HG03378 (cell line): ENCODE results near the gene PAPPA.

Experiments
- ATAC-seq: cut with Tn5 transposase; IDR thresholded peaks from one replicate; pipeline ENCODE4 v1.9.1; 2021; ENCODE audit warnings: mild to moderate bottlenecking, moderate library complexity; ENCODE audit not compliant: unreplicated experiment

Gene PAPPA

GRCh38 chr9:116178481-116179211, 25.1 kb downstream of the PAPPA start:
- ATAC-seq, result no peak

GRCh38 chr9:116179568-116179967, 26.0 kb downstream of the PAPPA start:
- no peak for ATAC-seq

GRCh38 chr9:116181853-116182610, 28.4 kb downstream of the PAPPA start:
- ATAC-seq, result no peak

GRCh38 chr9:116182876-116183275, 29.3 kb downstream of the PAPPA start:
- ATAC-seq, result no peak

GRCh38 chr9:116187570-116188170, 34.1 kb downstream of the PAPPA start:
- no peak for ATAC-seq

GRCh38 chr9:116189683-116190082, 36.1 kb downstream of the PAPPA start:
- no peak for ATAC-seq

- no peak for ATAC-seq
Observed at GRCh38 chr9:116190637-116191396, 37.2 kb downstream of the PAPPA start.

GRCh38 chr9:116191576-116192415, 38.2 kb downstream of the PAPPA start:
- ATAC-seq, result no peak

- ATAC-seq, result no peak
Observed at GRCh38 chr9:116193636-116194035, 40.0 kb downstream of the PAPPA start.

- no peak for ATAC-seq
Observed at GRCh38 chr9:116196806-116197205, 43.2 kb downstream of the PAPPA start.

GRCh38 chr9:116198344-116198743, 44.8 kb downstream of the PAPPA start:
- no peak for ATAC-seq

- no peak for ATAC-seq
Observed at GRCh38 chr9:116202219-116202912, 48.8 kb downstream of the PAPPA start.

GRCh38 chr9:116204252-116204882, 50.8 kb downstream of the PAPPA start:
- no peak for ATAC-seq

- no peak for ATAC-seq
Observed at GRCh38 chr9:116207371-116208111, 54.0 kb downstream of the PAPPA start.

GRCh38 chr9:116208417-116209232, 55.0 kb downstream of the PAPPA start:
- no peak for ATAC-seq

- no peak for ATAC-seq
Observed at GRCh38 chr9:116209414-116210116, 56.0 kb downstream of the PAPPA start.
